Measurements from ENCODE around the gene TMEM203.

DNA sequence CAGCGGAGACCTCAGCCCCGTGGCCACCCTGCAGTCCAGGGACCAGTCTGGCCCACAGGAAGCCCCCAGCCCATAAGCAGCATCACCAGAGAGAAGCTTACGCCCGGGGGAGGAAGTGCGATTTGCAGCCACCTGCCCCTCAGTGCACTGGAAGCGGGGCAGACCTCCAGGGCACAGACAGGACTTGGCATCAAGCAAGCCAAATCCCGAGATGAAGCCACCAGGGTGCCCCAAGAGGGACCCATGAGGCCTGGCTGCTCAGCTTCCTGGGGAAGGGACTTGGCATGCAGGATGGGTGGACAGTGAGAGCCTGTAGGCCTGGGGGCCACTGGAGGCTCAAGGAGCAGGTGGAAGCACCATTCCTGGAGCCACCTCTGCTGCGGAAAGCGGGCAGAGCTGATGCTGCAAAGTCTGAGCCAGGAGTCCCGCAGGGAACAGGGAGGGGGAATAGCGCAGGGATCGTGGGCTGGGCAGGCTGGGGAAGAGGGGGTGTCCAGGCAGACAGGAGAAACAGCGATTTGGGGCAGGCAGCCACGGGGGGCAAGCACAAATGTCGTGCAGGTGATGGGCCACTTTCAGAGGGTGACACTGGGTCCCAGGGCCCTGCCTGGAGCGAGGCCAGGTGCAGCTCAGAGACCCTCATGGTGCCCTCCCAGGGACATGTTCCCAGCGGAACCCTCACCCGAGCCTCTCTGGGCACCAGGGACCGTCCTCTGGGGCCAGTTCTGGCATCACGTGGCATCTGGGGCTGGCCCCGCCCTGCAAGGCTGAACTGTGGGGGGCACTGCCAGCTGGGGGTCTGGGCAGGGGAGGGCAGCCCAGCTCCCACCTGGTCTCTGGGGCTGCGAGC lies 38.8 kb downstream of the TMEM203 start:
- TF ChIP-seq, protein P1, sequence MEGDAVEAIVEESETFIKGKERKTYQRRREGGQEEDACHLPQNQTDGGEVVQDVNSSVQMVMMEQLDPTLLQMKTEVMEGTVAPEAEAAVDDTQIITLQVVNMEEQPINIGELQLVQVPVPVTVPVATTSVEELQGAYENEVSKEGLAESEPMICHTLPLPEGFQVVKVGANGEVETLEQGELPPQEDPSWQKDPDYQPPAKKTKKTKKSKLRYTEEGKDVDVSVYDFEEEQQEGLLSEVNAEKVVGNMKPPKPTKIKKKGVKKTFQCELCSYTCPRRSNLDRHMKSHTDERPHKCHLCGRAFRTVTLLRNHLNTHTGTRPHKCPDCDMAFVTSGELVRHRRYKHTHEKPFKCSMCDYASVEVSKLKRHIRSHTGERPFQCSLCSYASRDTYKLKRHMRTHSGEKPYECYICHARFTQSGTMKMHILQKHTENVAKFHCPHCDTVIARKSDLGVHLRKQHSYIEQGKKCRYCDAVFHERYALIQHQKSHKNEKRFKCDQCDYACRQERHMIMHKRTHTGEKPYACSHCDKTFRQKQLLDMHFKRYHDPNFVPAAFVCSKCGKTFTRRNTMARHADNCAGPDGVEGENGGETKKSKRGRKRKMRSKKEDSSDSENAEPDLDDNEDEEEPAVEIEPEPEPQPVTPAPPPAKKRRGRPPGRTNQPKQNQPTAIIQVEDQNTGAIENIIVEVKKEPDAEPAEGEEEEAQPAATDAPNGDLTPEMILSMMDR (IDR thresholded peaks at IDR 0.05; ENCODE audit: low read depth, low read length), result no peak
- TF ChIP-seq EZH2phosphoT487 (IDR thresholded peaks at IDR 0.05; ENCODE audit: low read depth), result no peak

Measured in OCI-LY3 (cell line).